Activated naive CD4-positive, alpha-beta T cell treated with anti-CD3 and anti-CD28 coated beads, Interleukin-2, amount 50 U/mL, for 72 hours (primary cell): ENCODE data around the gene AGXT2. TPM values are rescaled to one million over a fixed set of nuclear protein-coding genes. Genes with fewer than 3 reads are reported as not detected.
"Not testable (repeated sequence)": the region's sequence is repeated elsewhere in the genome, so short reads cannot be mapped to it uniquely, and the experiment has no call there.

ENCODE experiments used
- ATAC-seq, 2 donors: fragments of 150-1000 bp; cut with Tn5 transposase; 2 replicates each; pipeline ENCODE4 v1.10.0; 2021; ENCODE audit warnings: mild to moderate bottlenecking in 2 of 2, moderate library complexity in 2 of 2
- DNase-seq, 2 donors: peaks; one replicate each; pipeline ENCODE4 v3.0.0; 2021 to 2022; ENCODE audit warnings: low spot score in 2 of 2
- H3K27ac Mint-ChIP-seq, 2 donors: one replicate each; pipeline ENCODE4 v1.8.0; 2022; ENCODE audit warnings: mild to moderate bottlenecking in 2 of 2, mixed read lengths in 2 of 2
- H3K36me3 Mint-ChIP-seq, 2 donors: one replicate each; pipeline ENCODE4 v1.8.0; 2022; ENCODE audit warnings: mixed read lengths in 2 of 2
- H3K9me3 Mint-ChIP-seq, 2 donors: one replicate each; pipeline ENCODE4 v1.8.0; 2022; ENCODE audit warnings: mixed read lengths in 2 of 2
- total RNA-seq, 2 donors: library from RNA; stranded (reverse); gene quantifications; one replicate each; pipeline ENCODE4 v1.2.3, GENCODE V29; 2022

Gene AGXT2
- total RNA-seq, 2 donors from 2014 or later = not detected

DNA sequence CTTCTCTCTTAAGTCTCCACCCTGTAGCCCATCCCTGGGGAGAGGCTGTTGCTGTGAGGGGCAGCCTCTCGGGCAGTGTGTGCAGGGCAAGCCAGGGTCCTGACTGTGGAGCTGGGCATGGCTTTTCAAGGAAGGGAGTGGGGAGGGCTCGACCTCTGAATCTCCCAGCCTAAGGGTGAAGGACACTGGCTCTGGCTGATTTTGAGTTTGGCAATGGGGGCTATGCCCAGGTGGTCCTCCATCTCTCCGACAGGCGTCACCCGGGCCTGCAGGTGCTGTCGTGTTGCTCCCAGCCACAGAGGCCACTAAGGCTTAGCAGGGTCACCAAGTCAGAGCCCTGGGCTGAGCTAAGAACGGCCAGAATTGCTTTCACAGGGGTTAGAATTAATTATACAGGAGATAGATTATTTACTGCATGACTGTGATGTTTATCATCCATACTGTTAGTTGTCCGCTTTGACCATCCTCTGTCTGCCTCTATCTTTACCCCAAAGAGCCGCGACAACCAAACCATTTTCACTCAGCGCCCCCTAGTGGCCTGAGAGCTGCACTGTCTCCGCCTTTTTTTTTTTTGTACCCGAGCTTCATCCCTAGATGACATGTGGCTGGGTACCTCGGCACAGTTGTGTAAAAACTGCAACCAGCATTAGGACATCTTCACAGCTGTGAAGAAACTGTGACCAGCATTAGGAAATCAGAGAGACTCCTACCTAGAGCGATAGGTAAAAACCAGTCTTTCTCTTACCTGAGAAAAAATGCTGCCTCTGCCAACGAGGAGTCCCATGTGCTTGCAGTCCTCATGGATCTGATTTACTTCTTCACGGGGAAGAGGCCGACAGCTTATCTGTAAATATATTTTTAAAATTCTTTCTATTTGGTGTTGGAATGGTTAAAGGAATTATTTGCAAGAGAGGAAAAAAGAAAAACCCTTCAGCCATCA lies 44.5 kb downstream of the AGXT2 start:
- peak; percentile 57 to 79 for DNase-seq
- Mint-ChIP-seq H3K36me3 (no peaks in the 10 kb centered on the region), H3K27ac (no peak overlapping the region), H3K9me3 (no peaks in the 10 kb centered on the region)
- ATAC-seq = peak; percentile 59 to 66

DNA sequence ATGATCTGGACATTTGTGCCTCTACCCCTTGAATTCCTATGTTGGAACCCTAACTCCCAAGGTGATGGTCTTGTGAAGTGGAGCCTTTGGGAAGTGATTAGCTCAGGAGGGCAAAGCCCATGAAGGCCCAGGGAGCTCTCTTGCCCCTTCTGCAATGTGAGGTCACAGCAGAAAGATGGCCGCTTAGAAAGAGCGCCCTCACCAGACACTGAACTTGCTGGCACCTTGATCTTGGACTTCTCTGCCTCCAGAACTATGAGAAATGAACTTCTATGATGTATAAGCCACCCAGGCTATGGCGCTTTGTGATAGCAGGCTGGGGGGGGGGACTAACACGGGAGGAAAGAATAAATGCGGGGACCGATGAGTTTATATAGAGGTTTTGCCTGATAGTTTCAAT lies 45.3 kb downstream of the AGXT2 start:
- no peak for DNase-seq
- H3K27ac Mint-ChIP-seq = no peak overlapping the region
- H3K36me3 Mint-ChIP-seq = no peaks in the 10 kb centered on the region
- no peaks in the 10 kb centered on the region for H3K9me3 Mint-ChIP-seq
- no peak for ATAC-seq

DNA sequence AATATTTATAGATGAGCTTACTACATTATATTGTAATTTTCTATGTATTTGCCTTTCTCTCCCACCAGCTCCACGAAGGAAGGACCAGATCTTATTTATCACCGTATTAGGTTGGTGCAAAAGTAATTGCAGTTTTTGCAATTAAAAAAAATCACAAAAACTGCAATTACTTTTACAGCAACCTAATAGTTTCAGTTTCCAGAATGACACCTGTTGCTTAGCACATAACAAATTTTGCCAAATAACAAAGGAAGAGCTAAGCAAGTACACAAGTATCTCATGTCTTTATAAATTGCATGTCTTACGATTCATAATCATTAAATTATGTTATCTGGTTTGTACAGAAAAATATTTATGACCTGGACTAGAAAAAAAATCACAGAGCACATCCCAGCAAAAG lies 45.9 kb downstream of the AGXT2 start:
- H3K27ac Mint-ChIP-seq = no peak overlapping the region
- no peaks in the 10 kb centered on the region for H3K36me3 Mint-ChIP-seq
- H3K9me3 Mint-ChIP-seq = no peaks in the 10 kb centered on the region
- no peak for ATAC-seq
- no peak for DNase-seq

DNA sequence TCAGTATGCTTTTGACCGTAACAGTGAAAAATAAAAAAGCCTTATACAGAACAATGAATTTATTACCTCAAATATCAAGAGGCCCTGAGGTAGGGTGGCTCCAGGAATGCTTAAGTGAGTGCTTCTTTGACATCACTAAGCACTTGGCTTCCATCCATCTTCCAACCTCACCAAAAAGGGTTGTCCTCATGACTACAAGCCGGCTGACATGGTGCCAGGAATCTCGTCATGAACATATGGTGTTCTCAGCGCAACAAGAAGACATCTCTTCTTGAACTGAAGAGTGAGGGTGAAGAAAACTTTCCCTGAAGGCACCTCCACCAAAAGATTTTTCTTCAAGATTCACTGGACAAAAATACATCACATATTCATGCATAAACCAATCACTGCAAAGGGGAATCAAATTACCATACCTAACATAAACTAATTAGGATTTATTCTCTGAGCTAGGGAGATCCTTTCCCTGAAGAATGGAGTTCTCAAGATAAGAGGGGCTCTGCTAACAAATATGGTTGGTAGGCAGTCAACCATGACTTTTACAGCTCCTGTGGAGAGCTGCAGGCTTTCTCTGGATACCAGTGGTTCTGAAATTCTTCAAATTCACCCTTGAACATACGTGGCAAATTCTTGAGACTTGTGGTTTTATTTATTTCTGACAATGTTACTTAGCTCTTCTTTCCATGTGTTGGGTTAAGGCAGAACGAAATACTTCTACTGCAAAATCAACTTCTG lies 49.5 kb downstream of the AGXT2 start:
- Mint-ChIP-seq H3K36me3 (no peaks in the 10 kb centered on the region), H3K27ac (no peak overlapping the region), H3K9me3 (no peaks in the 10 kb centered on the region)
- DNase-seq = no peak
- ATAC-seq = no peak

DNA sequence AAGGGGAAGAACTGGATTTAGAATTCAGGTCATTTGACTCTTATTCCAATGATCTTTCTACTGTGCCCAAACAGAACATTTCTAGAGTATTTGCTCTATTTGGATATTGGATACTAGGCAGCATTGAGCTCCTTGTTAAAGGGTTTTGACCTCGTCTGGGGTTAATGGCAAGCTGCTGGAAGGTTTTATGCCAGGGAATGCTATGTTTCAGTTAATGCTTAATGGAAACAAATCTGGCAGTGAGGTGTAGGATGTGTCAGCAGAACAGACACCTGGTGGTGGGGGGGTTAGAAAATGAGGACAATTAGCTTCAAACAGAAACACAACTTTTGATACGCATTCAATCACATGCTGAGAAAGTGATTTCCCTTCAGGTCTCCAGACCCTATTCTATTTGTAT lies 51.5 kb downstream of the AGXT2 start:
- Mint-ChIP-seq H3K9me3 (no peaks in the 10 kb centered on the region), H3K27ac (no peak overlapping the region), H3K36me3 (no peaks in the 10 kb centered on the region)
- ATAC-seq (no peak), DNase-seq (no peak)

DNA sequence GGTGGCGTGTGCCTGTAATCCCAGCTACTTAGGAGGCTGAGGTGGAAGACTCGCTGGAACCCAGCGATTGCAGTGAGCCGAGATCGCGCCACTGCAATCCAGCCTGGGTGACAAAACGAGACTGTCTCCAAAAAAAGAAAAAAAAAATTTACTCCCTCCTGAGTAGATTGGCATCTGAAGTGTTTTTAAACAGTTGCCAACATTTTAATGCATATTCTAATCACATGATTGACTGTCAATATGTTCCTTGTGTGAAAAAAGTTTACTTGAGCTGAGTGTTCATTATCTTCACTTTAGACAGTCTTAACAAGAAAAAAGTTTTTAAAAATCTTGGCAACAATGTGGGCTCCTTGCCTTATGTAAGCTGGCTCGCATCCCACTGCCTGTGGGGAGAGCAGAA lies 53.8 kb downstream of the AGXT2 start:
- H3K36me3 Mint-ChIP-seq = no peaks in the 10 kb centered on the region
- H3K27ac Mint-ChIP-seq = no peak overlapping the region
- ATAC-seq (no peak), DNase-seq (no peak)
- no peaks in the 10 kb centered on the region for H3K9me3 Mint-ChIP-seq

DNA sequence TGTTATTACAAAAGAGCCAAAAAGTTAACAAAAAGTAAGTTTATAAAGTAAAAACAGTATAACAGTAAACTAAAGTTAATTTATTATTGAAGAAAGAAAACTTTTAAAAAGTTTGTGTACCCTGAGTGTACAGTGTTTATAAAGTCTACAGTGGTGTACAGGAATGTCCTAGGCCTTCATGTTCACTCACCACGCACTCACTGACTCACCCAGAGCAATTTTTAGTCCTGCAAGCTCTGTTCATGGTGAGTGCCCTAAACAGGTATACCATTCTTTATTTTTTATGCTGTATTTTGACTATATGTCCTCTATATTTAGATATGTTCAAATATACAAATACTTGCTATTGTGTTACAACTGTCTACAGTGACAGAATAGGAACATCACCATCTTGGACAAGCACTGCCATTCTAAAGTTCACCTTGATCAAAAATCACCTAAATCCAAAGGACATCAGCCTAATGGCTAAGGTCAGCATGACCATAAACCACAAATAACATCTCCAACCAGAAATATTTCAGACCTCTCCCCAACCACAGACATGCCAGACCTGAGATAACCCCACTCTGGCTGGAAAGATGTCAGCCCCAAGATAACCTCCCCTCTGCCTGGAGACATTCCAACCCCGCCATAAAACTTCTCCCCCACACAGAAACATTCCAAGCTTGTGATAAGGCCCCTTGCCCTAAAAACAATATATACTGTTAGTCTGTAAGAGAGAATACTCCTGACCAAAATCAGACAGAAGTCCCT lies 56.1 kb downstream of the AGXT2 start:
- no peak for DNase-seq
- Mint-ChIP-seq H3K36me3 (peaks cover 11 to 13% of the 10 kb centered on the region in 2 donors), H3K9me3 (peaks cover 11 to 15% of the 10 kb centered on the region in 2 donors), H3K27ac (no peak overlapping the region)
- no peak for ATAC-seq

DNA sequence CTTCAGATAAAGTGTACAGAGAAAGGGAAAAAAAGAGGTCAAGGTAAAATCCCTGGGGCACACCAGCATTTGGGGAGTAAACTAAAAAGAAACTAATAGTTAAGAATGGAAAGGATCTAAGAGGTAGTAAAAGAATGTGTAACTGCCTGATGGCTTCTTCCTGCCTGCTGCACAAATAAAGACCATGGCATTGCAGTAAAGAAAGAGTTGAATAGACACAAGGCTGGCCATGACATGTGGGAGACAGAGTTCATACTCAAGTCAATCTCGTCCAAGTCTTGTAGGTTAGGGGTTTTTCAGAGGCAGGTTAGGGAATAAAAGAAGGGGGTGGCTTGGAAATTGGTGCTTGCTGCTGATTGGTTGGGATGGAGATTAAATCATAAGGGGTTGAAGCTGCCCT lies 60.8 kb downstream of the AGXT2 start:
- H3K27ac Mint-ChIP-seq = no peak overlapping the region
- H3K36me3 Mint-ChIP-seq = peaks cover 13 to 15% of the 10 kb centered on the region in 2 donors
- no peak for DNase-seq
- no peak for ATAC-seq
- peaks cover 17 to 21% of the 10 kb centered on the region in 2 donors for H3K9me3 Mint-ChIP-seq

DNA sequence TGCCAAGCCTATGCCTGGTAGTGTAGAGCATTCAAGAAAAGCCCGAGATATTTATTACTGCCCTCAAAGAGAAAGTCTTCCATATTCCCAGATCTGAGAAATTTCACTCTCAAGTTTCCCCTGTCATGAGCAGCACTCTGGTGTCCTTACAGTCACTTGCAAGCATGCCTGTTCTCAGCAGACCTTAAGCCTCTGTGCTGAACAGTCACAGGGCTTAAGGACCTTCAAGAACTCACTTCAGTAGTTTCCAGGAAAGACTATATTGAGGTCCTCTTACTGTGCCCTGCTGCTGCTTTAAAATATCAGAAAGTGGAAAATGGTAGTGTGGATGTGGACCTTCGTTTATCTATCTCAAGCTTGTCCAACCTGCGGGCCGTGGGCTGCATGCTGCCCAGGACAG lies 64.9 kb downstream of the AGXT2 start:
- peaks cover 16 to 23% of the 10 kb centered on the region in 2 donors for H3K9me3 Mint-ChIP-seq
- no peak overlapping the region for H3K27ac Mint-ChIP-seq
- no peak for ATAC-seq
- H3K36me3 Mint-ChIP-seq = peaks cover 13 to 19% of the 10 kb centered on the region in 2 donors
- DNase-seq = no peak

DNA sequence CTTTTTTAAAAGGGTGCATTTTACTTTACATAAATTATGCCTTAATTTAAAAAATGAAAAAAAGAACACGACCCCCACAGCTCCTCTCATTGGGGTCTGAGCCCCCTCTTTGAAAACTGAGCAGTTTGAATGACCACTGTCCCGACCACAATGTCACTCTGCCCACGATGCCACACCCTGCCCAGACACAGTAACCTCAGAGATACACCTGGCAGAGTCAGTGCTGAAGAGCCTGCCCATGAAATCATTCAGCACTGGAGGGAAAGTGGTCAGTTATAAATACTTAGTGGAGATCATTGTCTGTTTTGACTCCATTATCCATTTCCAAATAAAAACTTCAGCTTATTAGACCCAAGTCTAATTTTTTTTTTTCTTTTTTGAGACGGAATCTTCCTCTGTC lies 69.1 kb downstream of the AGXT2 start:
- Mint-ChIP-seq H3K36me3 (peaks cover 0 to 5% of the 10 kb centered on the region in 2 donors), H3K27ac (no peak overlapping the region), H3K9me3 (peaks cover 4 to 11% of the 10 kb centered on the region in 2 donors)
- DNase-seq (no peak), ATAC-seq (no peak)

DNA sequence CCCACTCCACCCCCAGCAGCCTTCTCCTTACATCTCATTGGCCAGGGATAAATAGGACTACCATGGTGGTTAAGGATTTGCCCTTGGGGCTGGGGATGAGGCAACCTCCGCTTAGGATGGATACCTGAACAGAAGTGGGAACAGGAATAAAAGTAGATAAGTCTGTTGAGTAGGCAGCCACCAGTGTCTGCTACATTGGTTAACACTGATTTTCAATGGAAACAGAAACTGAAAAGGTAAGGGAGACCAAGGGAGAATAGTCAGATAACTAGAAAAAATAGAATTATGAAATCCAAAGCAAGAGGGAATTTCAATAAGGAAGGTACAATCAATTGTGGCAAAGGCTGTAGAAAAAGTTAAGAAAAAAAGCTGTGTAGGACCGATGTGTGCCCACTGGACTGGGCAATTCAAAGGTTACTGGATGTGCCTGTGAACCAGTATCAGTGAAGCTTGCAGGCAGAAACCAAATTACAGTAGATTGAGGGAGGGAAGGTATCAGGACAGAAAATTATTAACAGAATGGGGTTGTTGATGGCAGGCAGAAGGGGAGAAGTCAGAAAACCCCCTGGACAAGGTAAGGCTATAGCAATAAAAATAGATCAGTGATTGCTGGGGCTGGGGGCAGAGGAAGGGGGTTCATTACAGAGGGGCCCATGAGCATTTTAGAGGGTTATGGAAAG lies 69.7 kb downstream of the AGXT2 start:
- H3K36me3 Mint-ChIP-seq = peaks cover 0 to 5% of the 10 kb centered on the region in 2 donors
- DNase-seq = no peak
- no peak for ATAC-seq
- no peak overlapping the region for H3K27ac Mint-ChIP-seq
- H3K9me3 Mint-ChIP-seq = peaks cover 4 to 11% of the 10 kb centered on the region in 2 donors

DNA sequence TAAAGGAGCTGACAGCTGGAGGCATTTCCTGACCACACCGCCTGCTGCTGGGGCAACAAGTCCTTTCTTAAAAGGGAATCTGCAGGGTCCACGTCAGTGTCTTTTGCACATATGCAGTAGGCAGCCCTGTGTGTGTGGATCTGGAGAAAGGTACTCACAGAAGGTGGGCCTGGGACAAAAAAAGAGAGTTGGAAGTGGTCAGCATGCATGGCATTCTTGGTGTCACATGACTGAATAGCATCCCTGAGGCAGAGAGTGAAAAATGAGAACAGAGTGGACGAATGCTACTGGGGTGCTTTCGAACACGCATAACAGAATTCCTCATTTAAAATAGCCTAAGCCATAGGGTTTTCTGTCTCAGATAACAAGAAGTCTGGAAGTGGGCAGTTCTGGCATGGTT lies 71.4 kb downstream of the AGXT2 start:
- peaks cover under 1% of the 10 kb centered on the region in 2 donors for H3K9me3 Mint-ChIP-seq
- no peak for ATAC-seq
- H3K36me3 Mint-ChIP-seq = peaks cover 0 to 1% of the 10 kb centered on the region in 2 donors
- no peak overlapping the region for H3K27ac Mint-ChIP-seq
- no peak for DNase-seq

DNA sequence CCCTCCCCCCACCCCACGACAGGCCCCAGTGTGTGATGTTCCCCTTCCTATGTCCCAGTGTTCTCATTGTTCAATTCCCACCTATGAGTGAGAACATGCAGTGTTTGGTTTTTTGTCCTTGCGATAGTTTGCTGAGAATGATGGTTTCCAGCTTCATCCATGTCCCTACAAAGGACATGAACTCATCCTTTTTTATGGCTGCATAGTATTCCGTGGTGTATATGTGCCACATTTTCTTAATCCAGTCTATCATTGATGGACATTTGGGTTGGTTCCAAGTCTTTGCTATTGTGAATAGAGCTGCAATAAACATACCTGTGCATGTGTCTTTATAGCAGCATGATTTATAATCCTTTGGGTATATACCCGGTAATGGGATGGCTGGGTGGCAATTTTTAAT lies 76.1 kb downstream of the AGXT2 start:
- not testable (repeated sequence) for ATAC-seq, H3K9me3 Mint-ChIP-seq, H3K36me3 Mint-ChIP-seq

DNA sequence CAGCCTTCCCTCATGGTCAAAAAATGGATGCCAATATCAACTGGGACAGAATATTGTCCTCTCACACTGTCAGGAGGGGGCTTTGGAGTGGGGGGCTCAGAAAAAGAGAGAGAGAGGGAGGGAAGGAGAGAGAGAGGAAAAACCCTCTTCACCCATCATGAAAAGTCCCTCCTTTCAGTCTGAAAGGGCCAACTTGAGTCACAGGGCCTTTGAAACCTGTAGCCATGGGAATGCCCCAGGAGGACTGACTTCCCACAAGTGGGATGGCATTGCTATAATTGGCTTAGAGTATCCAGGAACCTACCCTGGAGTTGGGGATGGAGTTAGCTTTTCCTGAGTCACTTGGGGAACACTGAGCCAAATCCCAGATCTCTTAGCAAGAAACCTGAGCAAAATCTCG lies 77.2 kb downstream of the AGXT2 start:
- H3K27ac Mint-ChIP-seq = no peak overlapping the region
- peaks cover 0 to 11% of the 10 kb centered on the region in 2 donors for H3K9me3 Mint-ChIP-seq
- H3K36me3 Mint-ChIP-seq = peaks cover 6 to 13% of the 10 kb centered on the region in 2 donors
- no peak for ATAC-seq
- no peak for DNase-seq

More for the DNA sequence above, 76.1 kb downstream of the AGXT2 start:
- H3K27ac Mint-ChIP-seq, DNase-seq: not testable (repeated sequence)

DNA sequence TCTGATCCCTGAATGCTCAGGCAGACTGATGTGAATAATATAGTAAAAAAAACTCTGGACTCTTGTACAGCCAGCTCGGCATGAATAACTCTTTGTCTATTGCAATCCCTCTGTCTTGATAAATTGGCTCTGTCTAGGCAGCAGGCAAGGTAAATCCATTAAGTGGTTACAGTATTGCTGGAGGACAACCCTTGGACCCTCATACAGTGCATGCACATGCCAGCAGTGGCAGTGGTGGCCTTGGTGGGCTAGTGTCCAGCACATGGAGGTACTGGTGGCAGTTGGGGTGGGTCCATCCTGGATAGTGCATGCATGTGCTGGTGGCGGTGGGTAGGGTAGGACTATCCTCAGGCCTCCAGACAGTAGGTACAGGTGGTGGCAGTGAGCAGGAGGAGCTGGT lies 79.5 kb downstream of the AGXT2 start:
- Mint-ChIP-seq H3K27ac (peak overlapping the region in 1 of 2 donors; percentile 30), H3K9me3 (peaks cover 0 to 11% of the 10 kb centered on the region in 2 donors), H3K36me3 (peaks cover 12 to 15% of the 10 kb centered on the region in 2 donors)
- no peak for ATAC-seq
- no peak for DNase-seq

DNA sequence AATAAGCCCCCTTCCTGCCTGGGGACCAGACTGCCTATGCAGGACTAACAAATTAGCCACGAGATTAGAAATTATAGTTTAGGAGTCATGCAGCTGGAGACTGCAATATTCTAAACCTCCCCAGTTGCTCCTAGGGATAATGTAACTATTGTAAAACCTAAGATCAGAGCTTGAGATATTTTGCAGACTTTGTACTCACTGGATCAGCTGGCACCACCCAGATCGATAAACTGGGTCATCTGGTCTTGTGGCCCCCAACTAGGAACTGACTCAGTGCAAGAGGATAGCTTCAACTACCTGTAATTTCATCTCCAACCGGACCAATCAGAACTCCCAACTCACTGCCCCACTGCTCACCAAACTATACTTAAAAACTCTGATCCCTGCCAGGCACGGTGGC lies 80.2 kb downstream of the AGXT2 start:
- ATAC-seq (no peak), DNase-seq (no peak)
- Mint-ChIP-seq H3K27ac (no peak overlapping the region), H3K36me3 (peaks cover 12 to 15% of the 10 kb centered on the region in 2 donors), H3K9me3 (peaks cover 0 to 11% of the 10 kb centered on the region in 2 donors)
